Activated T-cell treated with anti-CD3 and anti-CD28 coated beads for 48 hours (primary cell): Measurements from ENCODE around the gene PLXND1.

Source experiments
- DNase-seq: peaks from one replicate; pipeline ENCODE4 v3.0.0-alpha.2; 2020; ENCODE audit warnings: low read depth

PLXND1 gene

GRCh38 chr3:129602309-129602708 lies 4.2 kb downstream of the PLXND1 start:
- no peak for DNase-seq

GRCh38 chr3:129601713-129602112 lies 4.8 kb downstream of the PLXND1 start:
- DNase-seq: no peak

GRCh38 chr3:129600348-129600747 lies 6.1 kb downstream of the PLXND1 start:
- no peak for DNase-seq

GRCh38 chr3:129599607-129600006 lies 6.9 kb downstream of the PLXND1 start:
- no peak for DNase-seq

- DNase-seq: no peak
Observed at GRCh38 chr3:129599073-129599472, 7.4 kb downstream of the PLXND1 start.

- DNase-seq: no peak
Observed at GRCh38 chr3:129598484-129598883, 8.0 kb downstream of the PLXND1 start.

GRCh38 chr3:129598000-129598381 lies 8.5 kb downstream of the PLXND1 start:
- no peak for DNase-seq

GRCh38 chr3:129597087-129597999 lies 9.1 kb downstream of the PLXND1 start:
- no peak for DNase-seq

- DNase-seq: no peak
Observed at GRCh38 chr3:129596194-129597086, 10.0 kb downstream of the PLXND1 start.

GRCh38 chr3:129595544-129596193 lies 10.8 kb downstream of the PLXND1 start:
- DNase-seq: no peak

- DNase-seq: no peak
Observed at GRCh38 chr3:129594907-129595390, 11.5 kb downstream of the PLXND1 start.

GRCh38 chr3:129594409-129594808 lies 12.1 kb downstream of the PLXND1 start:
- DNase-seq: no peak

- peak; percentile 73 for DNase-seq
Observed at GRCh38 chr3:129593595-129594339, 12.7 kb downstream of the PLXND1 start.

GRCh38 chr3:129593230-129593594 lies 13.3 kb downstream of the PLXND1 start:
- DNase-seq: no peak

- no peak for DNase-seq
Observed at GRCh38 chr3:129592381-129593131, 13.9 kb downstream of the PLXND1 start.

GRCh38 chr3:129591932-129592331 lies 14.5 kb downstream of the PLXND1 start:
- DNase-seq: no peak

GRCh38 chr3:129590215-129590614 lies 16.3 kb downstream of the PLXND1 start:
- no peak for DNase-seq

- no peak for DNase-seq
Observed at GRCh38 chr3:129587566-129588210, 18.8 kb downstream of the PLXND1 start.

- DNase-seq: no peak
Observed at GRCh38 chr3:129586746-129587430, 19.6 kb downstream of the PLXND1 start.
